Hematopoietic multipotent progenitor cell (in vitro differentiated cells): ENCODE results near the gene CHGA. TPM values are rescaled to one million over a fixed set of nuclear protein-coding genes. Genes with fewer than 3 reads are reported as not detected.

Experiments
- DNase-seq, 3 donors: peaks; one replicate each; pipeline ENCODE4 v3.0.0-alpha.2; 2011 to 2015; ENCODE audit warnings: low read depth in 2 of 3, low spot score in 2 of 3
- total RNA-seq: library from RNA; depleted of rRNA; stranded (reverse); fragments of >200 nt; gene quantifications from one replicate; pipeline ENCODE4 v1.2.3, GENCODE V29; 2012

CHGA gene
- total RNA-seq, 1 donor: not detected

DNA sequence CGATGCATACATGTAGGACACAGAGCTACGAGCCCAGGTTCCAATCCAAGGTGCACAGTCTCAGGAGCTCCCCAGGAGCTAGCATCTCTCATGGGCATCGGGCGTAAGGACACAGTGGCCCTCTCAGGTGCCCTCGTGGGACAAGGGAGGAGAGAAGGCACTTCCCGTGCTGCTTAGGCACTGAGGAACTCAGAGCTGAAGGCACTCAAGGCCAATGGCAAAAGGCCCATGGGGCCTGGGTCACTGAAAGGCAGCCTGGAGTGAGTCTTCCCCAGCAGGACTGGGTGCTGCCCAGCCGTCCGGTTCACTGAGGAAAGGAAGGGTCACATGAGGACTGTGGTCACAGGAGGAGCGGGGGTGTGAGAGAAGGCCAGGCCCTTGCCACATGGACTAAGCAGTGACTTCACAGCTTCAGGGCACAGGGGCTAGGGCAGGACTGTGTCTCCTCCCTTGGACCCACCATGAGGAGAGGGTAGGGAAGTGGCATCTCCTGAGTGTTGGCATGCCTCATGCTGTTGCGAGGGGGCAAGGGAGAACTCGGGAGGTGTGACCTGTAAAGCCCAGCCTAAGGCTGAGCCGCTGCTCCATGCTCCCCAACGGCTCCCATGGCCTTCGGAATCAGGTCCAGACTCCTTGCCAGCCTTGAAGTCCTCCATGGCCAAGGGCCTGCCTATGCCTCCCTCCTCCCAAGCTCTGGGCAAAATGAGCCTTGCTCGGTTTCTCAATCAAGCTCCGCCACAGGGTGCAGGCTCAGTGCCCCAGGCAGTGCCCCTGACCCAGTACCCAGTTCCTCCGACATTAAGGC is 51.8 kb downstream of the CHGA start:
- no peak for DNase-seq

DNA sequence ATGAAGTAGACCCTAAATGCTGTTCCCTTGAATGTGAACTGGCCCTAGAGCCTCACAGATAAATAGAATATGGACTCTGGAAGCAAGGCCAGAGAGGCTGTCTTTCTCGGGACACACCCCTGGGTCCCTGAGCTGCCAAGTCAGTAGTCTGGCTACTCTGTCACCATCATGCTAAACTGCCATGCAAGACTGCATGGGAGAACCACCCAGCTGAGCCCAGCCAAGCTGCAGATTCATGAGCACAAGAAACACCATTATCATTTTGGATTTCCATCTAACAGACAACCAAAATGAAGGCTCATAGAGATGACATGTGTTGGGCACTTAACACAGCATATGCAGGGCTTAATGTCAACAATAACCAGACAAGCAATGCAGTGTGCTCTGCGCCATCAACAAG is 53.3 kb downstream of the CHGA start:
- no peak for DNase-seq

DNA sequence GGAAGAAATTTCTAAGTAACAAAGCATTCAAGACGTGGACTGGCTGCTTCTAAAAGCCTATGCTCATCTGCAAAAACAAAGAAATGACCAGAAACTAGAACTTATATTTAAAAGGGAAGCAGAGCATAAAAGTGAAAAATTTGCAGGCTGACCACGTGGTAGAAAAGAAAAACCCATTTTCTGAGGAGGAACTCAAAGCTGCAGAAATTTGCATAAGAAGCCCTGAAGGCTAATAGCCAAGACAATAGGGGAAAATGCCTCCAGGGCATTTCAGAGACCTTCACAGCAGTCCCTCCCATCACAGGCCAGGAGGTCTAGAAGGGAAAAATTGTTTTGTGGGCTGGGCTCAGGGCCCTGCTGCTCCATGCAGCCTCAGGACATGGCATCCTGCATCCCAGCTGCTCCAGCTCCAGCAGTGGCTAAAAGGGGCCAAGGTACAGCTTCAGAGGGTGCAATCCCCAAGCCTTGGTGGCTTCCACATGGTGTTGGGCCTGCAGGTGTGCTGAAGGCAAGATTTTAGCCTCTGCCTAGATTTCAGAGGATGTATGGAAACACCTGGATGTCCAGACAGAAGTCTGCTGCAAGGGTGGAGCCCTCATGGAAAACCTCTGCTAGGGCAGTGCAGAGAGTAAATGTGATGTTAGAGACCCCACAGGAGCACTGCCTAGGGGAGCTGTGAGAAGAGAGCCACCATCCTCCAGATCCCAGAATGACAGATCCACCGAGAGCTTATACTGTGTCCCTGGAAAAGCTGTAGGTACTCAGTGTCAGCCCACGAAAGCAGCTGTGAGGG is 55.5 kb downstream of the CHGA start:
- DNase-seq: no peak

DNA sequence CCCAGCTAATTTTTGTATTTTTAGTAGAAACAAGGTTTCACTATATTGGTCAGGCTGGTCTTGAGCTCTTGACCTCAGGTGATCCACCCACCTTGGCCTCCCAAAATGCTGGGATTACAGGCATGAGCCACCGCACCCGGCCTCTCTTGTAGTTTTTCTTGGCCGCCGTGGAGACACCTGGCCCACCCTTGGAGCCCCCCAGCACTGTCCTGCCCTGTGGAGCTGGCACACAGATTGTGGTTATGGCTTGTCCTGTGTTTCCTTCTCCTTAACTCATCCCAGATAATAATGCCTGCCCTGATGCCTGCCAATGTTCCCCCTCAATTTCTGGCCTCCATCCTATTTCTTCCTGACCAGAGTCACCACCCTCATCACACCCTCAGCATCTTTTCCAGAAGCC is 57.9 kb downstream of the CHGA start:
- no peak for DNase-seq

DNA sequence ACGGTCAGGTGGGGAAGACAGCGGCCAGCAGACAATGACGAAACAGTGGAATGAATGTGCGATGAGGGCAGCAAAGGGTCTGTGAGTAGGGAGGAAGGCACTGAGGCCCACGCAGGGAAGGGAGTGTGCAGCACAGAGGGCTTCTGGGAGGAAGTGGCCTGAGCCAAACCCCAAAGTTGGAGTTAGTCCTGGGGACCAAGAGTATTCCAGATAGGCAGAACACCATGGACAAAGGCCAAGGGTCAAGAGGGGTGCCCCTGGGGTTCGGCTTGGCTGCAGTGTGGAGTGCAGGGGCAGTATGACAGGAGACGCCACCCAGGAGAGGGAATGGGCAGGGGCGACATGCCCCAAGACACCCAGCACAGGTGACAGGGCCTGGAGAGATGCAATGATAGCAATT is 58.8 kb downstream of the CHGA start:
- DNase-seq: no peak

DNA sequence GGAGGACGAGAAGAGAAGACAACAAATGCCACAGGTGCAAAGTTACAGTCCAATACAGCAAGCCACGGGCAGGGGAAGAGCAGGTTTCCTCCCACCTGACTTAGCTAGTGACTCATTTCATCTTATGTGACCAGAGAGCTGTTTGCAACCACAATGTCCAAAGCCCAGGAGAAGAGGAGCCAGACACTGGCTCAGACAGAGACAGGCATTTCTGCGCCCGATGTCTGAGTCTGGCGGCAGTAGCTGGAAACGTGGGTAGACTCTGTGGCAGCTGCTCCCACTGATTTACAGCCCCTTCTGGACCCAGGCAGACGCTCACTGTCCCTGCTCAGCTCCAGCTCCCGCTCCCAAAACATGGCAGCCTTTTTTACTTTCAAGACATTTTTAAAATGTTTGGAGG is 60.0 kb downstream of the CHGA start:
- no peak for DNase-seq

DNA sequence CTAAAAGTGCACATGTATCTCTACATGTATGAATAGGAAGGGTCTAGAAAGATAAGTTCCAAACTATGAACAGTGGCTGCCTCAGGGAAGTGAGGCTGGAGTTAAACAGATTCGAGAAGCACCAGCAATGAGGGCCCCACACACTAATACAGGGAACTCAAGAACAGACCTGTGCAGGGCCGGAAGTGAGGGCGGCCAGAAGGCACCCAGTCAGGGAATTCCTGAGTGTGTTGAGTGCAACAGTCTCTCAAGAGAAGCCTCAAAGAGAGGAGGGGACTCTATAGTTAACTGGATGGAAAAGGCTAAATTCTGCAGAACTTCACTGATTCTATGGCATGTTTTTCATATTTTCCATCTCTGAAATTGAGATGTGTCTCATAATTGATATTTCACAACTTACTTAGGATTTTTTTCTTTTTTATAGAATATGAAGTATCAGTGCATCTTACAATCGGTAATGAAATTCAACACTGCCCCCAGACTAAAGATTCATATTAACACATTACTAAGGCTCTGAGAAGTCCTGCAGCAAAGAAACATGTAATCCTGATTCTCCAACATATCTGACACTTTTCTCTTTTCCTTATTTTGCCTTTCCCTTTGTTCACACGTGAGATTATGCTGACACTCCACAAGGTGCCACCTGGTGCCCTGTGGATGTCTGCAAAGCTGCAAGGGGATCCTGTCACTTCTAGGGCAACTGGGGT is 61.3 kb downstream of the CHGA start:
- no peak for DNase-seq

Other genes with a start within 250 kb of the CHGA start
- 4.6 TPM for gene LGMN, start 174.5 kb upstream of the CHGA start, total RNA-seq
- 7.8 TPM for gene GOLGA5, start 128.8 kb upstream of the CHGA start, total RNA-seq
- 59.8 TPM for gene ITPK1, start 192.8 kb downstream of the CHGA start, total RNA-seq